Measurements from ENCODE around the gene EXOC4.

DNA sequence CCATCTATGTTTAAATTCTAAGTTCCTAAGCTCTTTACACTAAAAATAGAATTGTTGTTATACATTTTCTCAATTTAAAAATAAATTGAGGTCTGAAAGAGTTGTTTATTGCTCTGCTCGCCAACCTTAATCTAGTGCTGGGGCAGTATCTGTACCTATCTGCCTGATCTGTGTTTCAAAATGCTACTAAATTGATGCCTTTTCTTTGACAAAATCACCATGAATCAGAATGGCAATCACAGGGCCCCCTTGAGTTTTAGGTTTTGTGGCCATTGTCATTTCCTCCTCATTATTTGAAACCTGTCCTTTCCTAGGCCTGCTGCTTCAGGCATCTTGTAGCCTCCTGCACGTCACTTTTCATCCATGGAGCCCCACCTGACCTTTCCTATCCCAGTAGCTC, 301.5 kb downstream of the EXOC4 start:
- TF ChIP-seq JUN (IDR thresholded peaks at IDR 0.05; ENCODE audit: borderline replicate concordance, insufficient read depth, insufficient read length, low read depth) (no peak), GATA2 (IDR thresholded peaks at IDR 0.05; ENCODE audit: insufficient read depth, insufficient read length, low read depth, low read length) (no peak), POLR2A (IDR thresholded peaks at IDR 0.05; ENCODE audit: low read depth, low read length) (no peak), EZH2 (IDR thresholded peaks at IDR 0.05; ENCODE audit: borderline replicate concordance, low read depth, low read length, severe bottlenecking) (no peak), FOS (IDR thresholded peaks at IDR 0.05; ENCODE audit: borderline replicate concordance, insufficient read depth, low read length) (no peak), POLR2AphosphoS5 (IDR thresholded peaks at IDR 0.05; ENCODE audit: insufficient read depth, low read depth, low read length) (no peak)
- TF ChIP-seq, protein P1, sequence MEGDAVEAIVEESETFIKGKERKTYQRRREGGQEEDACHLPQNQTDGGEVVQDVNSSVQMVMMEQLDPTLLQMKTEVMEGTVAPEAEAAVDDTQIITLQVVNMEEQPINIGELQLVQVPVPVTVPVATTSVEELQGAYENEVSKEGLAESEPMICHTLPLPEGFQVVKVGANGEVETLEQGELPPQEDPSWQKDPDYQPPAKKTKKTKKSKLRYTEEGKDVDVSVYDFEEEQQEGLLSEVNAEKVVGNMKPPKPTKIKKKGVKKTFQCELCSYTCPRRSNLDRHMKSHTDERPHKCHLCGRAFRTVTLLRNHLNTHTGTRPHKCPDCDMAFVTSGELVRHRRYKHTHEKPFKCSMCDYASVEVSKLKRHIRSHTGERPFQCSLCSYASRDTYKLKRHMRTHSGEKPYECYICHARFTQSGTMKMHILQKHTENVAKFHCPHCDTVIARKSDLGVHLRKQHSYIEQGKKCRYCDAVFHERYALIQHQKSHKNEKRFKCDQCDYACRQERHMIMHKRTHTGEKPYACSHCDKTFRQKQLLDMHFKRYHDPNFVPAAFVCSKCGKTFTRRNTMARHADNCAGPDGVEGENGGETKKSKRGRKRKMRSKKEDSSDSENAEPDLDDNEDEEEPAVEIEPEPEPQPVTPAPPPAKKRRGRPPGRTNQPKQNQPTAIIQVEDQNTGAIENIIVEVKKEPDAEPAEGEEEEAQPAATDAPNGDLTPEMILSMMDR (IDR thresholded peaks at IDR 0.05; ENCODE audit: extremely low read depth in 1 of 2, insufficient read depth in 1 of 2, low read depth in 1 of 2, low read length in 2 of 2) = no peak
- TF ChIP-seq, protein P2, sequence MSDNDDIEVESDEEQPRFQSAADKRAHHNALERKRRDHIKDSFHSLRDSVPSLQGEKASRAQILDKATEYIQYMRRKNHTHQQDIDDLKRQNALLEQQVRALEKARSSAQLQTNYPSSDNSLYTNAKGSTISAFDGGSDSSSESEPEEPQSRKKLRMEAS (IDR thresholded peaks at IDR 0.05; ENCODE audit: insufficient read depth, insufficient read length) = no peak
